ENCODE data around the gene PNP. TPM values are rescaled to one million over a fixed set of nuclear protein-coding genes. Genes with fewer than 3 reads are reported as not detected.

Gene PNP
- 10 to 100 TPM; 64.6 to 65.7 TPM for total RNA-seq
- polyA plus RNA-seq: 10 to 100 TPM; 32.2 to 57.9 (median 40.6) TPM
- 79.2 to 268 (median 167) reads per million in 6 experiments for total RNA-seq

- H3K36me3 Mint-ChIP-seq: peaks cover 9 to 26% (median 13%) of the 10 kb centered on the region in 3 donors
These were observed at the start of gene PNP for GRCh38 chr14:20469242-20469889. Gene PNP (plus strand): TSS chr14:20469406. CDS start chr14:20469525, 119 bp downstream.

GRCh38 chr14:20419419-20419818 lies 49.8 kb upstream of the PNP start:
- H3K4me1 Mint-ChIP-seq: peaks cover 4 to 18% (median 14%) of the 10 kb centered on the region in 4 donors
- no peaks in the 10 kb centered on the region for H3K27me3 Mint-ChIP-seq
- H3K36me3 Mint-ChIP-seq: no peaks in the 10 kb centered on the region
- H3K9me3 Mint-ChIP-seq: no peaks in the 10 kb centered on the region
- POLR2A ChIA-PET: no interaction called here
- no peak for DNase-seq
- H3K4me3 Mint-ChIP-seq: no peak overlapping the region
- peak overlapping the region in 1 of 10 donors; percentile 60 for H3K27ac Mint-ChIP-seq
- no peak for ATAC-seq

More at GRCh38 chr14:20469242-20469889, at the start of gene PNP:
- H3K4me3 Mint-ChIP-seq: peak within 1 kb of the TSS; percentile 96 to 100 (median 100)
- DNase-seq (peak; percentile 72 to 94 (median 85)), ATAC-seq (peak; percentile 91 to 93)
- peak within 1 kb of the TSS; percentile 89 to 100 (median 98) for H3K27ac Mint-ChIP-seq
- POLR2A ChIA-PET: interaction anchor here (0.6 to 4.7 kb wide), 22 partner anchors 7 to 219 kb away, joined by 3 to 63 read pairs (median 4); partner anchors contain the start of genes ANG, APEX1, OSGEP and PARP2
- no peaks in the 10 kb centered on the region for H3K9me3 Mint-ChIP-seq
- no peaks in the 10 kb centered on the region for H3K27me3 Mint-ChIP-seq
- peaks cover 32 to 52% (median 48%) of the 10 kb centered on the region in 4 donors for H3K4me1 Mint-ChIP-seq

- no peaks in the 10 kb centered on the region for H3K36me3 Mint-ChIP-seq
- no peaks in the 10 kb centered on the region for H3K27me3 Mint-ChIP-seq
- no peak overlapping the region for H3K27ac Mint-ChIP-seq
- no peaks in the 10 kb centered on the region for H3K9me3 Mint-ChIP-seq
- POLR2A ChIA-PET: interaction anchor here (1.2 to 2.3 kb wide), 3 partner anchors 8 to 34 kb away, joined by 3 to 8 read pairs (median 3); partner anchors contain the start of genes APEX1, OSGEP and TEP1
- H3K4me1 Mint-ChIP-seq: peaks cover 2 to 19% (median 11%) of the 10 kb centered on the region in 4 donors
- no peak for ATAC-seq
- DNase-seq: no peak
- H3K4me3 Mint-ChIP-seq: no peak overlapping the region
These were observed 47.9 kb upstream of the PNP start for GRCh38 chr14:20421267-20421666.

GRCh38 chr14:20422886-20423285 lies 46.3 kb upstream of the PNP start:
- no peak for ATAC-seq
- Mint-ChIP-seq H3K9me3 (no peaks in the 10 kb centered on the region), H3K27ac (peak overlapping the region in 1 of 10 donors; percentile 11), H3K4me3 (no peak overlapping the region), H3K4me1 (peaks cover 10 to 28% (median 19%) of the 10 kb centered on the region in 4 donors), H3K36me3 (no peaks in the 10 kb centered on the region), H3K27me3 (no peaks in the 10 kb centered on the region)
- DNase-seq: no peak
- POLR2A ChIA-PET: interaction anchor here (0.9 to 2.3 kb wide), 3 partner anchors 8 to 91 kb away, joined by 3 to 8 read pairs (median 7); partner anchors contain the start of gene TEP1

- Mint-ChIP-seq H3K27ac (peak overlapping the region in 1 of 10 donors; percentile 57), H3K9me3 (no peaks in the 10 kb centered on the region), H3K4me1 (peaks cover 24 to 47% (median 38%) of the 10 kb centered on the region in 4 donors), H3K36me3 (no peaks in the 10 kb centered on the region), H3K27me3 (no peaks in the 10 kb centered on the region), H3K4me3 (no peak overlapping the region)
- ATAC-seq (no peak), DNase-seq (no peak)
- POLR2A ChIA-PET: interaction anchor here (1.2 kb wide), 1 partner anchor 15 kb away, joined by 3 read pairs; no protein-coding TSS in a partner anchor
These were observed 44.4 kb upstream of the PNP start for GRCh38 chr14:20424851-20425250.

- peak in 2 of 10 donors; percentile 21 to 32 for DNase-seq
- POLR2A ChIA-PET: interaction anchor here (0.6 to 3.7 kb wide), 4 partner anchors 13 to 84 kb away, joined by 3 to 23 read pairs (median 11); partner anchors contain the start of genes APEX1, OSGEP, PARP2 and TEP1
- ATAC-seq: peak; percentile 38 to 62
- Mint-ChIP-seq H3K4me1 (peaks cover 24 to 50% (median 46%) of the 10 kb centered on the region in 4 donors), H3K27me3 (no peaks in the 10 kb centered on the region), H3K27ac (peak overlapping the region; percentile 88 to 95 (median 93)), H3K36me3 (no peaks in the 10 kb centered on the region), H3K9me3 (no peaks in the 10 kb centered on the region), H3K4me3 (peak overlapping the region; percentile 45 to 80 (median 79))
These were observed 41.8 kb upstream of the PNP start for GRCh38 chr14:20427231-20428009.

- POLR2A ChIA-PET: interaction anchor here (1.2 to 3.7 kb wide), 5 partner anchors 13 to 85 kb away, joined by 3 to 23 read pairs (median 12); partner anchors contain the start of genes APEX1, OSGEP, PARP2 and PIP4P1
- Mint-ChIP-seq H3K36me3 (no peaks in the 10 kb centered on the region), H3K4me3 (peak overlapping the region; percentile 45 to 80 (median 79)), H3K27me3 (no peaks in the 10 kb centered on the region), H3K27ac (peak overlapping the region; percentile 88 to 95 (median 93)), H3K4me1 (peaks cover 24 to 50% (median 46%) of the 10 kb centered on the region in 4 donors), H3K9me3 (no peaks in the 10 kb centered on the region)
- peak in 1 of 2 donors; percentile 16 for ATAC-seq
- no peak for DNase-seq
These were observed 41.2 kb upstream of the PNP start for GRCh38 chr14:20428010-20428365.

GRCh38 chr14:20428802-20429201 lies 40.4 kb upstream of the PNP start:
- peak overlapping the region; percentile 77 to 95 (median 93) for H3K27ac Mint-ChIP-seq
- H3K36me3 Mint-ChIP-seq: no peaks in the 10 kb centered on the region
- peaks cover 22 to 49% (median 44%) of the 10 kb centered on the region in 4 donors for H3K4me1 Mint-ChIP-seq
- no peaks in the 10 kb centered on the region for H3K9me3 Mint-ChIP-seq
- peak in 1 of 2 donors; percentile 14 for ATAC-seq
- POLR2A ChIA-PET: interaction anchor here (1.0 to 3.7 kb wide), 6 partner anchors 12 to 86 kb away, joined by 3 to 23 read pairs (median 10); partner anchors contain the start of genes APEX1, OSGEP, PARP2 and PIP4P1
- peak in 1 of 10 donors; percentile 58 for DNase-seq
- H3K4me3 Mint-ChIP-seq: peak overlapping the region in 9 of 10 donors; percentile 53 to 82 (median 76)
- no peaks in the 10 kb centered on the region for H3K27me3 Mint-ChIP-seq

- peak; percentile 78 to 85 for ATAC-seq
- H3K4me3 Mint-ChIP-seq: peak overlapping the region; percentile 52 to 80 (median 68)
- H3K36me3 Mint-ChIP-seq: no peaks in the 10 kb centered on the region
- peaks cover 22 to 46% (median 43%) of the 10 kb centered on the region in 4 donors for H3K4me1 Mint-ChIP-seq
- POLR2A ChIA-PET: interaction anchor here (1.0 to 3.7 kb wide), 7 partner anchors 9 to 86 kb away, joined by 3 to 23 read pairs (median 9); partner anchors contain the start of genes APEX1, OSGEP, PARP2 and PIP4P1
- H3K27ac Mint-ChIP-seq: peak overlapping the region; percentile 57 to 95 (median 91)
- H3K27me3 Mint-ChIP-seq: no peaks in the 10 kb centered on the region
- DNase-seq: peak in 6 of 10 donors; percentile 18 to 65 (median 38)
- H3K9me3 Mint-ChIP-seq: no peaks in the 10 kb centered on the region
These were observed 39.2 kb upstream of the PNP start for GRCh38 chr14:20429801-20430669.

GRCh38 chr14:20434701-20435581 lies 34.3 kb upstream of the PNP start:
- Mint-ChIP-seq H3K27ac (no peak overlapping the region), H3K9me3 (no peaks in the 10 kb centered on the region)

More at GRCh38 chr14:20434701-20435581, 34.3 kb upstream of the PNP start:
- ATAC-seq: no peak
- H3K4me3 Mint-ChIP-seq: no peak overlapping the region
- DNase-seq: no peak
- no peaks in the 10 kb centered on the region for H3K27me3 Mint-ChIP-seq
- H3K4me1 Mint-ChIP-seq: peaks cover 3 to 24% (median 14%) of the 10 kb centered on the region in 4 donors
- POLR2A ChIA-PET: no interaction called here
- H3K36me3 Mint-ChIP-seq: no peaks in the 10 kb centered on the region

All from naive thymus-derived CD8-positive, alpha-beta T cell (primary cell).